Measurements from ENCODE around the gene STK24. TPM values are rescaled to one million over a fixed set of nuclear protein-coding genes. Genes with fewer than 3 reads are reported as not detected.

STK24 gene
- total and polyA plus RNA-seq, 4 donors = 39.9 to 64.5 (median 58.1) TPM

DNA sequence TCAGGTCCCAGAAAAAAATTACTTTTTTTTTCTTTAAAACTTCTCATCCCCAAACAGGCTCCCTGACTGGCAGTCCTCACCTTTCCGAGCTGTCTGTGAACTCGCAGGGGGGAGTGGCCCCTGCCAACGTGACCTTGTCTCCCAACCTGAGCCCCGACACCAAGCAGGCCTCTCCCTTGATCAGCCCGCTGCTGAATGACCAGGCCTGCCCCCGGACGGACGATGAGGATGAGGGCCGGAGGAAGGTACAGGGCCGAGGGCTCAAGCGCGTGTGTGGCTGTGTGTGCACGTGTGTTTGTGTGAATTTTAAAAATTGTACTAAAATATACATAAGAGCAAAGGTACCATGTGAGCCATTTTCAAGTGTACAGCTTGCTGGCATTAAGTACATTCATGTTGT lies 167.6 kb downstream of the STK24 start:
- DNase-seq (no peak), ATAC-seq (ENCODE audit: low FRiP score) (no peak)
- no peak overlapping the region for H3K27ac ChIP-seq (ENCODE audit: low read depth in 1 of 2, low read length in 2 of 2)
- 96 to 97% methylated on average over 13 of the region's 13 CpGs for WGBS, 2 donors
- intact Hi-C loops (cut with DNase I) = no loop called here
- no peaks in the 10 kb centered on the region for H3K4me1 ChIP-seq (ENCODE audit: control insufficient read depth in 1 of 2, insufficient read depth in 2 of 2, low read length in 2 of 2)
- no peak overlapping the region for H3K4me3 ChIP-seq (ENCODE audit: low read length in 2 of 2)
- no peaks in the 10 kb centered on the region for H3K9me3 ChIP-seq (ENCODE audit: control insufficient read depth, low read length)
- H3K36me3 ChIP-seq (ENCODE audit: control insufficient read depth in 1 of 2, insufficient read depth in 2 of 2, low read length in 1 of 2) = no peaks in the 10 kb centered on the region
- no peaks in the 10 kb centered on the region for H3K27me3 ChIP-seq (ENCODE audit: control insufficient read depth in 1 of 2, insufficient read depth in 2 of 2, low read length in 1 of 2)

DNA sequence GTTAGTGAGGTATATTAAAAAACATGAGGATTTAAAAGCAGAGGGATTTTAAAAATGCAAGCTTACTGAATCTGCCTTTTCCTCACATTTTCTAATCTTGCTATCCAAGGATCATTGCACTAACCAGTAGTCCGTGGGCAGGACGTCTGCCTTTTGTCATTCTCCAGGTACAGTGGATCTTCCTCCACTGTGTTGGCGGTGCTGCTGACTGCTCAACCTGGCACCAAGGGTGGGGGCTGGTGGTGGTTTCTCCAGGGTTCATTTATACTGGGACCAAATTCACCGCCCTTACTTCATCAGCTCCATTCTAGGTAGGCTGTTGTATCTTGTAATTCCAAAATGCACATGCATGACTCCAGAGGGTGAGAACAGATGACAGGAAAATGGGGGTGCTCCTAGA lies 169.3 kb downstream of the STK24 start:
- intact Hi-C loops (cut with DNase I) = no loop called here
- Histone ChIP-seq H3K27me3 (ENCODE audit: control insufficient read depth in 1 of 2, insufficient read depth in 2 of 2, low read length in 1 of 2) (no peaks in the 10 kb centered on the region), H3K4me1 (ENCODE audit: control insufficient read depth in 1 of 2, insufficient read depth in 2 of 2, low read length in 2 of 2) (no peaks in the 10 kb centered on the region), H3K4me3 (ENCODE audit: low read length in 2 of 2) (no peak overlapping the region), H3K36me3 (ENCODE audit: control insufficient read depth in 1 of 2, insufficient read depth in 2 of 2, low read length in 1 of 2) (no peaks in the 10 kb centered on the region), H3K27ac (ENCODE audit: low read depth in 1 of 2, low read length in 2 of 2) (no peak overlapping the region), H3K9me3 (ENCODE audit: control insufficient read depth, low read length) (no peaks in the 10 kb centered on the region)
- DNase-seq (no peak), ATAC-seq (ENCODE audit: low FRiP score) (no peak)
- 90 to 92% methylated on average over 4 of the region's 4 CpGs for WGBS, 2 donors

DNA sequence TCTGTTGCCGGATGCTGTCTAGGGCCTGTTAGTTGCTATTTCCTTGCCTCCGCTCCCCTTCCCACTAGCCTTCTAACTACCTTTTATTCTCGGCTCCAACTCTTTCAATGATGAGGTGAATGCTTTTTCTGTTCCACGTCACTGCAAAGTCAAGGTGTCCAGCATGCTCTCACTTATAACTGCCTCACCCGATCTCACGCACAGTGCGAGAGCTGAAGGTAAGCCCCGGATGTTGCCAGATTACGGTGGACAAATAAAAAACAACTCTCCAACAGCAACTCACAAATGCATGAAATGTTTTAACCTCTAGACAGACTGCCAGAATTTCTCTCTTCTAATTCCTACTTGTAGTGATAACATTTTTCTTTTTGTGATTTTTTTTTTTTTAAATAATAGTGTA lies 169.9 kb downstream of the STK24 start:
- no peak for ATAC-seq (ENCODE audit: low FRiP score)
- Histone ChIP-seq H3K9me3 (ENCODE audit: control insufficient read depth, low read length) (no peaks in the 10 kb centered on the region), H3K4me3 (ENCODE audit: low read length in 2 of 2) (no peak overlapping the region), H3K27me3 (ENCODE audit: control insufficient read depth in 1 of 2, insufficient read depth in 2 of 2, low read length in 1 of 2) (no peaks in the 10 kb centered on the region), H3K4me1 (ENCODE audit: control insufficient read depth in 1 of 2, insufficient read depth in 2 of 2, low read length in 2 of 2) (no peaks in the 10 kb centered on the region), H3K36me3 (ENCODE audit: control insufficient read depth in 1 of 2, insufficient read depth in 2 of 2, low read length in 1 of 2) (no peaks in the 10 kb centered on the region), H3K27ac (ENCODE audit: low read depth in 1 of 2, low read length in 2 of 2) (no peak overlapping the region)
- 95 to 96% methylated on average over 9 of the region's 9 CpGs for WGBS, 2 donors
- no peak for DNase-seq
- intact Hi-C loops (cut with DNase I) = no loop called here

DNA sequence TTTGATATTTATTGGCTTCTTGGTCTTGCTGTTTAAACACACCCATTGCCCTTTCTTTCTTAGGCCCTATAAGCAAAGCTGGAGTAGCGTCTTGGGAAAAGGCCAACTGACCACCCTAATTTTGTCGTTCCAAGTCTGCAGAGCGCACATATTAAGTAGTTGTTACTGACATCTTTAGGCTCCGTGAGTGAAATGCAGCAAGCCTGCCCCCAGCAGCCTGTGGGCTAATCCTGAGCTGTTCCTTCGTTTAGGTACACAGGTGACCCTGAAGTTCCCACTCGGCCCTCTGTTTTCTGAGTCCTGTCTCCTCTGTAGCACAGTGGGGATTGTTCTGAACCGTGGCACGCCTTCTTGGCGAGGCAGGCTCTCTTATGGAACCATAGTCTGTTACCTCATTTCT lies 170.5 kb downstream of the STK24 start:
- intact Hi-C loops (cut with DNase I) = no loop called here
- WGBS, 2 donors = 88 to 91% methylated on average over 9 of the region's 9 CpGs
- ATAC-seq (ENCODE audit: low FRiP score) = no peak

DNA sequence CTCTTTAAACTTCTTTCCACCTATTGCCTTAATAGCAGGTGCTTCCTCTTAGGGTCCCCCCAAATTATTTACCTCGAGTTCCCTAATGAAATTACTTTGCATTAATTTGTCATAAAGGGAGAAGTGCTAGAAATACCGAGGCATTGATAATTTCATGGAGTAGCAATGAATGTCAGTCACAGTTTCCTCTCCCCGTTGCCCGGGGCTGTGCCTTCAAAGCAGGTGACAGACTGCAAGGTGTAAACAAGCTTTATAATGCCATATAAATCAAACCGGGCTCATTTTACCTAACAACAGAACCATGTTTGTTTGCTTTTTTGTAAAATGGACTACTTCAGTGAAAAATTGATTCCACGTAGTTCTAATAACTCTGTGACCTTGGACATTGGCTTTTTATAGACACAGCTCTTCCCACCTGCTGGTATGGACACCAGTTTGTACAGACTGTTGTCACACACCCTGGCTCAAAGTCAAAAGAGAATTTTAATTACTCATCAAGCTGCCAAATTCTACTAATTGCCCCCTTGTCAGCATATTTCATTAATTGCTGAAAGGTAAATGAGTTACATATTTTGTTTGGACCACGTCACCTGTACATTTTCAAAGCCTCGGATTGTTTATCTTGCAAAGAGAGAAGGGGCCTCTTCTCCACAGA lies 171.1 kb downstream of the STK24 start:
- no peaks in the 10 kb centered on the region for H3K27me3 ChIP-seq (ENCODE audit: control insufficient read depth in 1 of 2, insufficient read depth in 2 of 2, low read length in 1 of 2)
- no peaks in the 10 kb centered on the region for H3K4me1 ChIP-seq (ENCODE audit: control insufficient read depth in 1 of 2, insufficient read depth in 2 of 2, low read length in 2 of 2)
- H3K36me3 ChIP-seq (ENCODE audit: control insufficient read depth in 1 of 2, insufficient read depth in 2 of 2, low read length in 1 of 2) = no peaks in the 10 kb centered on the region
- no peak overlapping the region for H3K27ac ChIP-seq (ENCODE audit: low read depth in 1 of 2, low read length in 2 of 2)
- DNase-seq (no peak), ATAC-seq (ENCODE audit: low FRiP score) (no peak)
- H3K9me3 ChIP-seq (ENCODE audit: control insufficient read depth, low read length) = no peaks in the 10 kb centered on the region
- intact Hi-C loops (cut with DNase I) = no loop called here
- whole genome bisulfite sequencing, 2 donors = 78 to 79% methylated on average over 8 of the region's 8 CpGs
- no peak overlapping the region for H3K4me3 ChIP-seq (ENCODE audit: low read length in 2 of 2)

More for the DNA sequence above, 170.5 kb downstream of the STK24 start:
- Histone ChIP-seq H3K9me3 (ENCODE audit: control insufficient read depth, low read length) (no peaks in the 10 kb centered on the region), H3K36me3 (ENCODE audit: control insufficient read depth in 1 of 2, insufficient read depth in 2 of 2, low read length in 1 of 2) (no peaks in the 10 kb centered on the region), H3K27me3 (ENCODE audit: control insufficient read depth in 1 of 2, insufficient read depth in 2 of 2, low read length in 1 of 2) (no peaks in the 10 kb centered on the region), H3K4me1 (ENCODE audit: control insufficient read depth in 1 of 2, insufficient read depth in 2 of 2, low read length in 2 of 2) (no peaks in the 10 kb centered on the region), H3K27ac (ENCODE audit: low read depth in 1 of 2, low read length in 2 of 2) (no peak overlapping the region), H3K4me3 (ENCODE audit: low read length in 2 of 2) (no peak overlapping the region)
- no peak for DNase-seq

DNA sequence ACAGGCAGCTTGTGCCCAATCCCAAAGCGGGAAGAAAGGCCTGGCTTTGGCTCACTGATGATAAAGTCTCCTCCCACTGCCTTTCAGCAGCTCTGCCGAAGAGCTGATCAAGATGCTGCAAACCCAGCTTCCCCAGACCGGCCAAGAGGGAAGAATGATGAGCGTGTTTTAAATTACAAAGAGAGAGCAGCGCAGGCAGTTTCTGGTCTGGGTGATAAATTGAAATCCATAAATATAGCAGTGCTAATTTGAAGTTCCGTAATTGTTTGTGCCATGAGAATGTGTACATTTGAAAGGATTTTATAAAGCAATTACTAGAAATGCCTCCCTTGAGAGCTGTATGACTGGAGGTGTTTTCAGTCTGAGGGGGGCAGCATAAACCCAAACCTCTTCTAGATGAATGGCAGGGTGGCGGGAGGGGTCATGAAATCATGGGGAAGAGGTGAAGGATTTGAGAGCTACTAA lies 171.8 kb downstream of the STK24 start:
- Histone ChIP-seq H3K4me1 (ENCODE audit: control insufficient read depth in 1 of 2, insufficient read depth in 2 of 2, low read length in 2 of 2) (no peaks in the 10 kb centered on the region), H3K36me3 (ENCODE audit: control insufficient read depth in 1 of 2, insufficient read depth in 2 of 2, low read length in 1 of 2) (no peaks in the 10 kb centered on the region), H3K27ac (ENCODE audit: low read depth in 1 of 2, low read length in 2 of 2) (no peak overlapping the region), H3K9me3 (ENCODE audit: control insufficient read depth, low read length) (no peaks in the 10 kb centered on the region), H3K27me3 (ENCODE audit: control insufficient read depth in 1 of 2, insufficient read depth in 2 of 2, low read length in 1 of 2) (no peaks in the 10 kb centered on the region), H3K4me3 (ENCODE audit: low read length in 2 of 2) (no peak overlapping the region)
- intact Hi-C loops (cut with DNase I) = no loop called here
- 46 to 61% methylated on average over 7 of the region's 7 CpGs for WGBS, 2 donors
- DNase-seq (no peak), ATAC-seq (ENCODE audit: low FRiP score) (no peak)

DNA sequence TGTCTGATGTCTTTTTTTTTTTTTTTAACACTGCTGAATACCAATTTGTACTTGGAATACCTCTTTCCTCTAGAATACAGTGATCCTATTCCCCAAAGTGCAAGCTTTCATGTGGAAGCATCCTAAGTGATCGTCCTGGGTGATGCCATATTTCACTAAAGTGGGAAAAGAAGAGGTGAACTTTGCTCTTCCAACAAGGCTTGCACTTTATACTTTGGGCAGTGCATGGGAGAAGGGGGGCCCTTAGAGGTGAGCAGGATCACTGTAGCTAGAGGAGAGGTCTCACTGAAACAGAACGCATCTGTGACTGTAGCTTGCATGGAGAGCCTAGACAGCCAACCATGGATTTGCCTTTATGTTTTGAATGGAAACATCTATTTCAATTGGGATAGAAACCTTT lies 173.8 kb downstream of the STK24 start:
- ATAC-seq (ENCODE audit: low FRiP score) (no peak), DNase-seq (no peak)
- WGBS, 2 donors = 96 to 98% methylated on average over 2 of the region's 2 CpGs
- H3K36me3 ChIP-seq (ENCODE audit: control insufficient read depth in 1 of 2, insufficient read depth in 2 of 2, low read length in 1 of 2) = no peaks in the 10 kb centered on the region
- H3K4me3 ChIP-seq (ENCODE audit: low read length in 2 of 2) = no peak overlapping the region
- intact Hi-C loops (cut with DNase I) = no loop called here
- H3K27me3 ChIP-seq (ENCODE audit: control insufficient read depth in 1 of 2, insufficient read depth in 2 of 2, low read length in 1 of 2) = no peaks in the 10 kb centered on the region
- H3K27ac ChIP-seq (ENCODE audit: low read depth in 1 of 2, low read length in 2 of 2) = no peak overlapping the region
- H3K4me1 ChIP-seq (ENCODE audit: control insufficient read depth in 1 of 2, insufficient read depth in 2 of 2, low read length in 2 of 2) = no peaks in the 10 kb centered on the region
- no peaks in the 10 kb centered on the region for H3K9me3 ChIP-seq (ENCODE audit: control insufficient read depth, low read length)

DNA sequence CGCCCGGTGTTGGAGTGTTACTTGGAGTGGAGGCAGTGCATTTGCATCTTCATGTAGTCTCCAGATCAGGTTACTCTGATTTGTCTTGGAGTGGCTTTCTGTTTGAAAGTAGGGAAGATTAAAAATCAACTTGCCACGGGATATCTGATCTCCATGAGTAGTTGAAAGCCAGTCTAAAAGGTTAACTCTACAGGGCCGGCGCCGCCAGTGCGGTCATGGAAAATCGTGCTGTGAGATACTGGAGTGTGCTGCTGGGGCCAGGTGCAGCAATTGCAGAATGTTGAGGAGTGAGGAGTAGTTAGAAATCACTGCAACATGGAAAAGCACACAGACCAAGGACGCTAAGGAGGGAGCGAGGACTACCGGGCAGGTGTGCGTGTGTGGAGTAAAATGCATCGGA lies 175.0 kb downstream of the STK24 start:
- ATAC-seq (ENCODE audit: low FRiP score) = no peak
- Histone ChIP-seq H3K4me1 (ENCODE audit: control insufficient read depth in 1 of 2, insufficient read depth in 2 of 2, low read length in 2 of 2) (no peaks in the 10 kb centered on the region), H3K4me3 (ENCODE audit: low read length in 2 of 2) (no peak overlapping the region), H3K27ac (ENCODE audit: low read depth in 1 of 2, low read length in 2 of 2) (no peak overlapping the region), H3K9me3 (ENCODE audit: control insufficient read depth, low read length) (no peaks in the 10 kb centered on the region), H3K27me3 (ENCODE audit: control insufficient read depth in 1 of 2, insufficient read depth in 2 of 2, low read length in 1 of 2) (no peaks in the 10 kb centered on the region), H3K36me3 (ENCODE audit: control insufficient read depth in 1 of 2, insufficient read depth in 2 of 2, low read length in 1 of 2) (no peaks in the 10 kb centered on the region)
- WGBS, 2 donors = 88 to 89% methylated on average over 13 of the region's 13 CpGs
- intact Hi-C loops (cut with DNase I) = no loop called here
- no peak for DNase-seq

DNA sequence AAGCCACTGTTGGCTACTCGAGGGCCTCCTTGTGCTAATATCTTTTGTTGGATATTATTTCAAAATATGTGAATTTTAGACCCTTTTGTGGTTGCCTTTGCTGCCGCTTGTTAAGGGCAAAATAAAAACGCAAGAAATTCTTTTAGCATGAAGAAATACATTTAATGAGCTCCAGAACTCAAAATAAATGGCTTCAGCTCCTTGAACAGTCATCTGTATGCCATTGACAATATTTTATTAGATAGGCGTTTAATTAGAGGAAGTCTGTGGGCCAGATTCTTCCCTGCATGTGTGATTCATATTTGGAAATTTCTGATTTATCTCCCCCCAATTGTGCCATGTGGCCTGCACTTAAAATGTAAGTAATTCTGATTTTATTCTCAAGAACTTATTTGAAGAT lies 177.2 kb downstream of the STK24 start:
- H3K36me3 ChIP-seq (ENCODE audit: control insufficient read depth in 1 of 2, insufficient read depth in 2 of 2, low read length in 1 of 2) = no peaks in the 10 kb centered on the region
- H3K27me3 ChIP-seq (ENCODE audit: control insufficient read depth in 1 of 2, insufficient read depth in 2 of 2, low read length in 1 of 2) = no peaks in the 10 kb centered on the region
- 74 to 81% methylated on average over 4 of the region's 4 CpGs for WGBS, 2 donors
- ATAC-seq (ENCODE audit: low FRiP score) (no peak), DNase-seq (no peak)
- H3K27ac ChIP-seq (ENCODE audit: low read depth in 1 of 2, low read length in 2 of 2) = no peak overlapping the region
- no peak overlapping the region for H3K4me3 ChIP-seq (ENCODE audit: low read length in 2 of 2)
- H3K9me3 ChIP-seq (ENCODE audit: control insufficient read depth, low read length) = no peaks in the 10 kb centered on the region
- intact Hi-C loops (cut with DNase I) = no loop called here
- no peaks in the 10 kb centered on the region for H3K4me1 ChIP-seq (ENCODE audit: control insufficient read depth in 1 of 2, insufficient read depth in 2 of 2, low read length in 2 of 2)

Data from aorta (tissue), 5 donors.